GM12878 (cell line): ENCODE results near the gene ACD. TPM values are rescaled to one million over a fixed set of nuclear protein-coding genes. Genes with fewer than 3 reads are reported as not detected.

Source experiments
- BHLHE40 ChIP-seq, 2 experiments: fragments of 450-650 bp in 1 of 2; IDR thresholded peaks; 2 replicates each; pipeline ENCODE4 v1.6.1; 2011 to 2017; ENCODE audit warnings: low read depth in 2 of 2, borderline replicate concordance in 1 of 2, improper control_type of control experiment in 1 of 2, low read length in 1 of 2, mild to moderate bottlenecking in 1 of 2
- BMI1 ChIP-seq: fragments of 450-650 bp; IDR thresholded peaks from 2 replicates; pipeline ENCODE4 v1.6.1; 2016; ENCODE audit warnings: mild to moderate bottlenecking, moderate library complexity, borderline replicate concordance
- CHD1 ChIP-seq: IDR thresholded peaks from 2 replicates; pipeline ENCODE4 v1.6.1; 2012; ENCODE audit warnings: low read depth, low read length, improper control_type of control experiment
- CHD4 ChIP-seq: fragments of 200-600 bp; sonication (generic); IDR thresholded peaks from 2 replicates; pipeline ENCODE4 v1.6.1; 2016; ENCODE audit warnings: mild to moderate bottlenecking
- E4F1 ChIP-seq: fragments of 450-650 bp; IDR thresholded peaks from 2 replicates; pipeline ENCODE4 v1.6.1; 2018; ENCODE audit warnings: borderline replicate concordance, mild to moderate bottlenecking; ENCODE audit not compliant: partially characterized antibody
- KDM1A ChIP-seq: fragments of 200-600 bp; sonication (generic); IDR thresholded peaks from 2 replicates; pipeline ENCODE4 v1.6.1; 2016; ENCODE audit warnings: borderline replicate concordance
- MTA2 ChIP-seq: fragments of 450-650 bp; IDR thresholded peaks from 2 replicates; pipeline ENCODE4 v1.6.1; 2016; ENCODE audit warnings: low read depth, mild to moderate bottlenecking, moderate library complexity
- NR2C2 ChIP-seq: IDR thresholded peaks from 2 replicates; pipeline ENCODE4 v1.6.1; 2011; ENCODE audit warnings: borderline replicate concordance, low read depth; ENCODE audit not compliant: control insufficient read depth, insufficient read length
- POLR2AphosphoS2 ChIP-seq: IDR thresholded peaks from 2 replicates; pipeline ENCODE4 v1.6.1; 2011; ENCODE audit warnings: low read depth, mild to moderate bottlenecking, low read length, improper control_type of control experiment, moderate library complexity
- TBL1XR1 ChIP-seq: IDR thresholded peaks from 2 replicates; pipeline ENCODE4 v1.6.1; 2012; ENCODE audit warnings: low read depth, low read length, improper control_type of control experiment
- ZNF207 ChIP-seq: fragments of 450-650 bp; IDR thresholded peaks from 2 replicates; pipeline ENCODE4 v1.6.1; 2014; ENCODE audit warnings: antibody characterized with exemption, mild to moderate bottlenecking, borderline replicate concordance
- polyA plus RNA-seq, 11 experiments: library from polyadenylated mRNA; depleted of rRNA in 4 of 11; unstranded in 6 of 11; stranded (reverse) in 5 of 11; fragments of >200 nt; fragmentation: Nextera tagmentation in 4 of 11; fragmentation: Illumina TruSeq in 1 of 11; extraction: Ambion mirVana in 4 of 11; extraction: Trizol in 1 of 11; gene quantifications; 1 replicate in 1 of 11; 2 replicates in 10 of 11; pipeline versions ENCODE4 v1.2.1 to v1.2.3, GENCODE V29; 2011 to 2016; ENCODE audit warnings: inconsistent platforms in 2 of 11, missing spikeins in 2 of 11, low read depth in 1 of 11
- total RNA-seq, 4 experiments: library from RNA; depleted of rRNA in 3 of 4; stranded (reverse); fragments of >200 nt in 3 of 4; fragmentation: Illumina TruSeq in 1 of 4; extraction: Trizol in 1 of 4; gene quantifications; 2 replicates each; pipeline versions ENCODE4 v1.2.1 to v1.2.3, GENCODE V29; 2013 to 2021
- TF ChIP-seq, protein P1 (sequence below): IDR thresholded peaks from 2 replicates; pipeline ENCODE4 v1.6.1; 2012; ENCODE audit warnings: low read depth, low read length, improper control_type of control experiment
- TF ChIP-seq, protein P2 (sequence below): fragments of 450-650 bp; conservative IDR thresholded peaks from 2 replicates; pipeline ENCODE4 v1.6.1; 2017; ENCODE audit warnings: mild to moderate bottlenecking, moderate library complexity
- TF ChIP-seq, protein P3 (sequence below): fragments of 450-650 bp; IDR thresholded peaks from 2 replicates; pipeline ENCODE4 v1.6.1; 2016; ENCODE audit warnings: mild to moderate bottlenecking, moderate library complexity, borderline replicate concordance
- TF ChIP-seq, protein P4 (sequence below): fragments of 450-650 bp; IDR thresholded peaks from 2 replicates; pipeline ENCODE4 v1.6.1; 2018; ENCODE audit warnings: mild to moderate bottlenecking, low read depth, moderate library complexity; ENCODE audit not compliant: partially characterized antibody

The ACD gene
- total and polyA plus RNA-seq, 10 of the 15 experiments (the other 5 are each of a cell fraction or from before 2014, with no cell fraction given), result 2.9 to 46.7 (median 23.9) TPM

- TF ChIP-seq, protein P1, sequence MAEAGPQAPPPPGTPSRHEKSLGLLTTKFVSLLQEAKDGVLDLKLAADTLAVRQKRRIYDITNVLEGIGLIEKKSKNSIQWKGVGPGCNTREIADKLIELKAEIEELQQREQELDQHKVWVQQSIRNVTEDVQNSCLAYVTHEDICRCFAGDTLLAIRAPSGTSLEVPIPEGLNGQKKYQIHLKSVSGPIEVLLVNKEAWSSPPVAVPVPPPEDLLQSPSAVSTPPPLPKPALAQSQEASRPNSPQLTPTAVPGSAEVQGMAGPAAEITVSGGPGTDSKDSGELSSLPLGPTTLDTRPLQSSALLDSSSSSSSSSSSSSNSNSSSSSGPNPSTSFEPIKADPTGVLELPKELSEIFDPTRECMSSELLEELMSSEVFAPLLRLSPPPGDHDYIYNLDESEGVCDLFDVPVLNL, result 0 out of 2 replicates have a peak, but pooled peaks have one; percentile 49
- TF ChIP-seq CHD4, result no peak
- TF ChIP-seq, protein P2, sequence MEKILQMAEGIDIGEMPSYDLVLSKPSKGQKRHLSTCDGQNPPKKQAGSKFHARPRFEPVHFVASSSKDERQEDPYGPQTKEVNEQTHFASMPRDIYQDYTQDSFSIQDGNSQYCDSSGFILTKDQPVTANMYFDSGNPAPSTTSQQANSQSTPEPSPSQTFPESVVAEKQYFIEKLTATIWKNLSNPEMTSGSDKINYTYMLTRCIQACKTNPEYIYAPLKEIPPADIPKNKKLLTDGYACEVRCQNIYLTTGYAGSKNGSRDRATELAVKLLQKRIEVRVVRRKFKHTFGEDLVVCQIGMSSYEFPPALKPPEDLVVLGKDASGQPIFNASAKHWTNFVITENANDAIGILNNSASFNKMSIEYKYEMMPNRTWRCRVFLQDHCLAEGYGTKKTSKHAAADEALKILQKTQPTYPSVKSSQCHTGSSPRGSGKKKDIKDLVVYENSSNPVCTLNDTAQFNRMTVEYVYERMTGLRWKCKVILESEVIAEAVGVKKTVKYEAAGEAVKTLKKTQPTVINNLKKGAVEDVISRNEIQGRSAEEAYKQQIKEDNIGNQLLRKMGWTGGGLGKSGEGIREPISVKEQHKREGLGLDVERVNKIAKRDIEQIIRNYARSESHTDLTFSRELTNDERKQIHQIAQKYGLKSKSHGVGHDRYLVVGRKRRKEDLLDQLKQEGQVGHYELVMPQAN, result peak; percentile 40
- TF ChIP-seq, protein P3, sequence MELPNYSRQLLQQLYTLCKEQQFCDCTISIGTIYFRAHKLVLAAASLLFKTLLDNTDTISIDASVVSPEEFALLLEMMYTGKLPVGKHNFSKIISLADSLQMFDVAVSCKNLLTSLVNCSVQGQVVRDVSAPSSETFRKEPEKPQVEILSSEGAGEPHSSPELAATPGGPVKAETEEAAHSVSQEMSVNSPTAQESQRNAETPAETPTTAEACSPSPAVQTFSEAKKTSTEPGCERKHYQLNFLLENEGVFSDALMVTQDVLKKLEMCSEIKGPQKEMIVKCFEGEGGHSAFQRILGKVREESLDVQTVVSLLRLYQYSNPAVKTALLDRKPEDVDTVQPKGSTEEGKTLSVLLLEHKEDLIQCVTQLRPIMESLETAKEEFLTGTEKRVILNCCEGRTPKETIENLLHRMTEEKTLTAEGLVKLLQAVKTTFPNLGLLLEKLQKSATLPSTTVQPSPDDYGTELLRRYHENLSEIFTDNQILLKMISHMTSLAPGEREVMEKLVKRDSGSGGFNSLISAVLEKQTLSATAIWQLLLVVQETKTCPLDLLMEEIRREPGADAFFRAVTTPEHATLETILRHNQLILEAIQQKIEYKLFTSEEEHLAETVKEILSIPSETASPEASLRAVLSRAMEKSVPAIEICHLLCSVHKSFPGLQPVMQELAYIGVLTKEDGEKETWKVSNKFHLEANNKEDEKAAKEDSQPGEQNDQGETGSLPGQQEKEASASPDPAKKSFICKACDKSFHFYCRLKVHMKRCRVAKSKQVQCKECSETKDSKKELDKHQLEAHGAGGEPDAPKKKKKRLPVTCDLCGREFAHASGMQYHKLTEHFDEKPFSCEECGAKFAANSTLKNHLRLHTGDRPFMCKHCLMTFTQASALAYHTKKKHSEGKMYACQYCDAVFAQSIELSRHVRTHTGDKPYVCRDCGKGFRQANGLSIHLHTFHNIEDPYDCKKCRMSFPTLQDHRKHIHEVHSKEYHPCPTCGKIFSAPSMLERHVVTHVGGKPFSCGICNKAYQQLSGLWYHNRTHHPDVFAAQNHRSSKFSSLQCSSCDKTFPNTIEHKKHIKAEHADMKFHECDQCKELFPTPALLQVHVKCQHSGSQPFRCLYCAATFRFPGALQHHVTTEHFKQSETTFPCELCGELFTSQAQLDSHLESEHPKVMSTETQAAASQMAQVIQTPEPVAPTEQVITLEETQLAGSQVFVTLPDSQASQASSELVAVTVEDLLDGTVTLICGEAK, result peak; percentile 83; the same call in 1 of the 2 replicates
- TF ChIP-seq TBL1XR1, result peak; percentile 92
- TF ChIP-seq BMI1, result peak; percentile 75
- peak; percentile 91 for TF ChIP-seq NR2C2
- peak; percentile 67; the same call in 1 of the 2 replicates for TF ChIP-seq MTA2
- TF ChIP-seq KDM1A, result no peak
- TF ChIP-seq BHLHE40 (IDR thresholded peaks at IDR 0.05; ENCODE audit: borderline replicate concordance in 1 of 2, low read depth in 2 of 2, low read length in 1 of 2), result no peak
- TF ChIP-seq, protein P4, sequence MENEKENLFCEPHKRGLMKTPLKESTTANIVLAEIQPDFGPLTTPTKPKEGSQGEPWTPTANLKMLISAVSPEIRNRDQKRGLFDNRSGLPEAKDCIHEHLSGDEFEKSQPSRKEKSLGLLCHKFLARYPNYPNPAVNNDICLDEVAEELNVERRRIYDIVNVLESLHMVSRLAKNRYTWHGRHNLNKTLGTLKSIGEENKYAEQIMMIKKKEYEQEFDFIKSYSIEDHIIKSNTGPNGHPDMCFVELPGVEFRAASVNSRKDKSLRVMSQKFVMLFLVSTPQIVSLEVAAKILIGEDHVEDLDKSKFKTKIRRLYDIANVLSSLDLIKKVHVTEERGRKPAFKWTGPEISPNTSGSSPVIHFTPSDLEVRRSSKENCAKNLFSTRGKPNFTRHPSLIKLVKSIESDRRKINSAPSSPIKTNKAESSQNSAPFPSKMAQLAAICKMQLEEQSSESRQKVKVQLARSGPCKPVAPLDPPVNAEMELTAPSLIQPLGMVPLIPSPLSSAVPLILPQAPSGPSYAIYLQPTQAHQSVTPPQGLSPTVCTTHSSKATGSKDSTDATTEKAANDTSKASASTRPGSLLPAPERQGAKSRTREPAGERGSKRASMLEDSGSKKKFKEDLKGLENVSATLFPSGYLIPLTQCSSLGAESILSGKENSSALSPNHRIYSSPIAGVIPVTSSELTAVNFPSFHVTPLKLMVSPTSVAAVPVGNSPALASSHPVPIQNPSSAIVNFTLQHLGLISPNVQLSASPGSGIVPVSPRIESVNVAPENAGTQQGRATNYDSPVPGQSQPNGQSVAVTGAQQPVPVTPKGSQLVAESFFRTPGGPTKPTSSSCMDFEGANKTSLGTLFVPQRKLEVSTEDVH, result no peak
- no peak for TF ChIP-seq POLR2AphosphoS2
- TF ChIP-seq CHD1, result no peak
- no peak for TF ChIP-seq E4F1
- peak; percentile 60; the same call in 1 of the 2 replicates for TF ChIP-seq ZNF207
Measured at GRCh38 chr16:67666559-67667452, 6.7 kb upstream of the ACD start, which contains the start of the genes C16orf86 and ENKD1 (continued).
